Endothelial cell of umbilical vein (primary cell): ENCODE results near the gene SMIM33. TPM values are rescaled to one million over a fixed set of nuclear protein-coding genes. Genes with fewer than 3 reads are reported as not detected.

Source experiments
- BruUV-seq: library from RNA; stranded (reverse); fragments of 400-500 nt; replicated peaks from 2 replicates; lab custom pipeline; 2021; lab: Mats Ljungman, UMichigan
- CTCF ChIA-PET: fragments of 300-600, 350-600 bp; sonication (Branson Sonifier 250); formaldehyde crosslinking; loops from one replicate; lab custom pipeline; 2021; ENCODE audit warnings: antibody characterized with exemption, inconsistent platforms; lab: Charles Lee
- POLR2A ChIA-PET: fragments of 300-600, 350-600 bp; sonication (Branson Sonifier 250); formaldehyde crosslinking; loops from one replicate; lab custom pipeline; 2021; ENCODE audit warnings: antibody characterized with exemption, inconsistent platforms; lab: Charles Lee
- DNase-seq: peaks from one replicate; pipeline ENCODE4 v3.0.0-alpha.2; 2011; ENCODE audit warnings: low read depth, low spot score
- FAIRE-seq: peaks from 2 replicates; lab custom pipeline; 2011; peaks lifted over from hg19 to GRCh38; lab: Jason Lieb, UNC
- H2AFZ ChIP-seq: 2 replicates; pipeline ENCODE4 v1.6.0; 2012; ENCODE audit warnings: low read depth, low read length, control low read depth, inconsistent platforms
- H3K27ac ChIP-seq: 2 replicates; pipeline ENCODE4 v1.5.1; 2011; ENCODE audit warnings: low read depth, mild to moderate bottlenecking, control low read depth, low read length, moderate library complexity; ENCODE audit not compliant: insufficient read depth
- H3K27me3 ChIP-seq, 2 experiments: 2 replicates each; pipeline versions ENCODE4 v1.6.0 to v1.6.1; 2011; ENCODE audit warnings: low read length in 2 of 2, mixed read lengths in 1 of 2; ENCODE audit not compliant: control insufficient read depth in 2 of 2, insufficient read depth in 2 of 2
- H3K36me3 ChIP-seq, 2 experiments: 2 replicates in 1 of 2; 3 replicates in 1 of 2; pipeline ENCODE4 v1.5.1; 2011; ENCODE audit warnings: low read length in 2 of 2, mild to moderate bottlenecking in 1 of 2, moderate library complexity in 1 of 2; ENCODE audit not compliant: control insufficient read depth in 2 of 2, insufficient read depth in 2 of 2; ENCODE audit errors: extremely low read depth in 1 of 2
- H3K4me1 ChIP-seq: 3 replicates; pipeline ENCODE4 v1.5.1; 2011; ENCODE audit warnings: mild to moderate bottlenecking, low read length; ENCODE audit not compliant: control insufficient read depth, insufficient read depth; ENCODE audit errors: extremely low read depth
- H3K4me2 ChIP-seq: 2 replicates; pipeline ENCODE4 v1.6.1; 2011; ENCODE audit warnings: low read length, control low read depth, mixed read lengths; ENCODE audit not compliant: insufficient read depth
- H3K4me3 ChIP-seq, 3 experiments: fragments of 200-600 bp in 1 of 3; sonication (generic), shearing (Covaris generic) in 1 of 3; replicated peaks in 1 of 3; 2 replicates each; pipeline ENCODE4 v1.5.1; 2011 to 2016; ENCODE audit warnings: control low read depth in 3 of 3, low read length in 3 of 3, mild to moderate bottlenecking in 2 of 3, inconsistent platforms in 1 of 3, low read depth in 1 of 3, moderate library complexity in 1 of 3; ENCODE audit not compliant: insufficient read depth in 1 of 3
- H3K79me2 ChIP-seq: 2 replicates; pipeline ENCODE4 v1.6.0; 2012; ENCODE audit warnings: low read length, inconsistent platforms; ENCODE audit not compliant: control insufficient read depth, insufficient read depth
- H3K9ac ChIP-seq: replicated peaks from 2 replicates; pipeline ENCODE3; 2011; ENCODE audit warnings: low read length, control low read depth; ENCODE audit not compliant: insufficient read depth; ENCODE audit errors: extremely low read depth
- H3K9me1 ChIP-seq: replicated peaks from 3 replicates; pipeline ENCODE4 v1.6.0; 2011; ENCODE audit warnings: mild to moderate bottlenecking, low read length; ENCODE audit not compliant: control insufficient read depth, insufficient read depth; ENCODE audit errors: extremely low read depth
- H3K9me3 ChIP-seq: replicated peaks from 2 replicates; pipeline ENCODE4 v1.5.1; 2012; ENCODE audit warnings: low read length, inconsistent platforms; ENCODE audit not compliant: control insufficient read depth, insufficient read depth
- H4K20me1 ChIP-seq: replicated peaks from 2 replicates; pipeline ENCODE3; 2011; ENCODE audit warnings: mild to moderate bottlenecking, low read length; ENCODE audit not compliant: control insufficient read depth, insufficient read depth; ENCODE audit errors: extremely low read depth
- FOS ChIP-seq: IDR thresholded peaks from 2 replicates; pipeline ENCODE4 v1.6.1; 2011; ENCODE audit warnings: mild to moderate bottlenecking, low read length, moderate library complexity, borderline replicate concordance; ENCODE audit not compliant: insufficient read depth
- GATA2 ChIP-seq: IDR thresholded peaks from 2 replicates; pipeline ENCODE4 v1.7.0; 2011; ENCODE audit warnings: low read depth, mild to moderate bottlenecking, moderate library complexity, mixed read lengths, low read length; ENCODE audit not compliant: insufficient read length, insufficient read depth
- JUN ChIP-seq: IDR thresholded peaks from 2 replicates; pipeline ENCODE4 v1.6.1; 2011; ENCODE audit warnings: borderline replicate concordance, low read depth; ENCODE audit not compliant: insufficient read length, insufficient read depth
- MYC ChIP-seq: IDR thresholded peaks from one replicate; pipeline ENCODE4 v1.6.1; 2011; ENCODE audit warnings: mild to moderate bottlenecking, low read depth, low read length
- POLR2A ChIP-seq: IDR thresholded peaks from 2 replicates; pipeline ENCODE4 v1.6.1; 2012; ENCODE audit warnings: low read depth, mild to moderate bottlenecking, control low read depth, low read length
- POLR2AphosphoS5 ChIP-seq: IDR thresholded peaks from 2 replicates; pipeline ENCODE4 v1.6.1; 2012; ENCODE audit warnings: low read depth, mild to moderate bottlenecking, control low read depth, low read length, moderate library complexity; ENCODE audit not compliant: insufficient read depth
- dilution Hi-C: fragments of 300-500 bp; cut with MboI; formaldehyde crosslinking; loops from one replicate; pipeline ENCODE4 v1.15.0; 2019; ENCODE audit warnings: low sequenced_read_pairs; ENCODE audit not compliant: extremely low pct_ligation_motif_present
- intact Hi-C: fragments of 100-400 bp; cut with micrococcal nuclease; formaldehyde crosslinking; loops from one replicate; pipeline ENCODE4 v1.10.0; 2022
- polyA plus RNA-seq, 4 experiments: library from polyadenylated mRNA; depleted of rRNA in 3 of 4; stranded (reverse) in 3 of 4; unstranded in 1 of 4; fragments of >200 nt; gene quantifications; 2 replicates each; pipeline versions ENCODE4 v1.2.1 to v1.2.3, GENCODE V29; 2011 to 2012; ENCODE audit warnings: missing spikeins in 1 of 4
- total RNA-seq: library from RNA; stranded (reverse); gene quantifications from 2 replicates; pipeline ENCODE4 v1.2.3, GENCODE V29; 2021
- TF ChIP-seq, protein P1 (sequence below), 2 donors: IDR thresholded peaks; 1 replicate in 1 of 2; 2 replicates in 1 of 2; pipeline ENCODE4 v1.5.1; 2011; ENCODE audit warnings: low read length in 2 of 2, mild to moderate bottlenecking in 2 of 2, moderate library complexity in 2 of 2, control low read depth in 1 of 2, inconsistent platforms in 1 of 2, low read depth in 1 of 2; ENCODE audit not compliant: insufficient read depth in 1 of 2; ENCODE audit errors: extremely low read depth in 1 of 2

The SMIM33 gene
- total and polyA plus RNA-seq, 2 donors (not counting 3 experiments of a cell fraction or from before 2014, with no cell fraction given), result not detected

DNA sequence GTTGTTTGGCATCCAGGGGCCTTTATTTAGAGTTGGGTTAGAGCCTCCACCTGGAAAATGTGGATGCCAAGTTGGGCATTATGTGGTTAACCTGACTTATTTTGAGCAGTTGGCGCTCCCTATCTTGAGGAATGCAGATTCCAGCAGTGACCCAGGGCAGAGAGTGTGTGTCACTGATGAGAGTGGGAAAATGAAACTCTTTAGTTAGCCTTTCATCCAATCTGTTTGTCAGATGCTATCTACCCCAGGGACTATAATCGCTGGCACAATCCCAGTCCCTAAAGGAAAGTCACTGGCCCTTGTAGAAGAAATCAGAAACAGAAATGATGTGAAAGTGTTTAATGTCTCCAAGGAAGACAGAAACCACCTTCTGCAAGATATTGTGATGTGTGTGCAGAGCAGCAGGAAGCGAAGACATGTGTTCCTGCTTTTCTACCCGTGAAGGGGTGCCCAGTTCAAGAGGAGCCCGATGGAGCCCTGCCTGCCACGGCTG lies 21.9 kb downstream of the SMIM33 start:
- ChIA-PET CTCF (interaction anchor here (1.0 to 6.8 kb wide), 3 partner anchors 11 to 21 kb away, joined by 3 to 39 read pairs (median 3); partner anchors contain the start of gene STING1), POLR2A (no interaction called here)
- Histone ChIP-seq H4K20me1 (no peaks in the 10 kb centered on the region), H3K79me2 (no peaks in the 10 kb centered on the region), H2AFZ (peak overlapping the region; percentile 45), H3K36me3 (no peaks in the 10 kb centered on the region), H3K9me3 (no peaks in the 10 kb centered on the region), H3K4me2 (peak overlapping the region; percentile 3), H3K27ac (no peak overlapping the region), H3K4me3 (no peak overlapping the region), H3K27me3 (no peaks in the 10 kb centered on the region), H3K9me1 (no peaks in the 10 kb centered on the region), H3K9ac (no peak overlapping the region), H3K4me1 (peaks cover 33% of the 10 kb centered on the region)
- BruUV-seq, result no TSS peak
- no peak for TF ChIP-seq JUN
- TF ChIP-seq, protein P1, sequence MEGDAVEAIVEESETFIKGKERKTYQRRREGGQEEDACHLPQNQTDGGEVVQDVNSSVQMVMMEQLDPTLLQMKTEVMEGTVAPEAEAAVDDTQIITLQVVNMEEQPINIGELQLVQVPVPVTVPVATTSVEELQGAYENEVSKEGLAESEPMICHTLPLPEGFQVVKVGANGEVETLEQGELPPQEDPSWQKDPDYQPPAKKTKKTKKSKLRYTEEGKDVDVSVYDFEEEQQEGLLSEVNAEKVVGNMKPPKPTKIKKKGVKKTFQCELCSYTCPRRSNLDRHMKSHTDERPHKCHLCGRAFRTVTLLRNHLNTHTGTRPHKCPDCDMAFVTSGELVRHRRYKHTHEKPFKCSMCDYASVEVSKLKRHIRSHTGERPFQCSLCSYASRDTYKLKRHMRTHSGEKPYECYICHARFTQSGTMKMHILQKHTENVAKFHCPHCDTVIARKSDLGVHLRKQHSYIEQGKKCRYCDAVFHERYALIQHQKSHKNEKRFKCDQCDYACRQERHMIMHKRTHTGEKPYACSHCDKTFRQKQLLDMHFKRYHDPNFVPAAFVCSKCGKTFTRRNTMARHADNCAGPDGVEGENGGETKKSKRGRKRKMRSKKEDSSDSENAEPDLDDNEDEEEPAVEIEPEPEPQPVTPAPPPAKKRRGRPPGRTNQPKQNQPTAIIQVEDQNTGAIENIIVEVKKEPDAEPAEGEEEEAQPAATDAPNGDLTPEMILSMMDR (IDR thresholded peaks at IDR 0.05; ENCODE audit: extremely low read depth in 1 of 2, insufficient read depth in 1 of 2, low read depth in 1 of 2, low read length in 2 of 2), result no peak
- TF ChIP-seq GATA2, result peak; percentile 19
- peak; percentile 31 for DNase-seq
- FAIRE-seq, result no peak
- intact Hi-C loops, result no loop called here
- dilution Hi-C loops, result no loop called here

DNA sequence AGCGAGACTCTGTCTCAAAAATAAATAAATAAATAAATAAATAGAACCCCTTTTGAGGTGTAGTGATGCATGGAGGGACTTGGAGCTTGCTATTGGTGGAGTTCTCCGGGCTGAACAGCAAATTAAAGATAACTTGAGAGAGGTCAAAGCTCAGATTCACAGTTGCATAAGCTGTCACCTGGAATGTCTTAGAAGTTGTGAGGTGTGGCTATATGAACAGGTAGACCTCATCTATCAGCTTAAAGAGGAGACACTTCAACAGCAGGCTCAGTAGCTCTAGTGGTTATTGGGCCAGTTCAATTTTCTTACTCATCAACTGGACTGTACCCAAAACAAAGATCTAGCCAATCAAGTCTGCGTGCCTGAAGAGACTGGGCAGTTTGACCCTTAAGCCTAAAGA lies 23.5 kb downstream of the SMIM33 start:
- DNase-seq (no peak), FAIRE-seq (peak; percentile 38)
- TF ChIP-seq JUN (no peak), POLR2AphosphoS5 (no peak), MYC (no peak), POLR2A (no peak), FOS (no peak)
- TF ChIP-seq, protein P1 (IDR thresholded peaks at IDR 0.05; ENCODE audit: extremely low read depth in 1 of 2, insufficient read depth in 1 of 2, low read depth in 1 of 2, low read length in 2 of 2), result no peak
- BruUV-seq, result no TSS peak
- Histone ChIP-seq H3K4me2 (peak overlapping the region; percentile 78), H3K4me3 (no peak overlapping the region), H3K36me3 (no peaks in the 10 kb centered on the region), H2AFZ (peak overlapping the region; percentile 71), H3K9ac (no peak overlapping the region), H3K27me3 (no peaks in the 10 kb centered on the region), H3K4me1 (peaks cover 33% of the 10 kb centered on the region), H4K20me1 (no peaks in the 10 kb centered on the region), H3K27ac (peak overlapping the region; percentile 98), H3K9me3 (no peaks in the 10 kb centered on the region), H3K79me2 (no peaks in the 10 kb centered on the region), H3K9me1 (no peaks in the 10 kb centered on the region)
- CTCF ChIA-PET, result interaction anchor here (3.3 to 6.8 kb wide), 3 partner anchors 12 to 72 kb away, joined by 11 to 39 read pairs (median 30); partner anchors contain the start of gene STING1
- dilution Hi-C loops, result no loop called here
- intact Hi-C loops, result no loop called here
- POLR2A ChIA-PET, result interaction anchor here (1.1 to 2.7 kb wide), 3 partner anchors 17 to 67 kb away, joined by 3 to 11 read pairs (median 3); partner anchors contain the start of genes ECSCR and UBE2D2
